ENCODE measurements around the gene DGKZ. TPM values are rescaled to one million over a fixed set of nuclear protein-coding genes. Genes with fewer than 3 reads are reported as not detected.

DGKZ gene
- total RNA-seq, 1 experiment from 2014 or later = 68.9 TPM

DNA sequence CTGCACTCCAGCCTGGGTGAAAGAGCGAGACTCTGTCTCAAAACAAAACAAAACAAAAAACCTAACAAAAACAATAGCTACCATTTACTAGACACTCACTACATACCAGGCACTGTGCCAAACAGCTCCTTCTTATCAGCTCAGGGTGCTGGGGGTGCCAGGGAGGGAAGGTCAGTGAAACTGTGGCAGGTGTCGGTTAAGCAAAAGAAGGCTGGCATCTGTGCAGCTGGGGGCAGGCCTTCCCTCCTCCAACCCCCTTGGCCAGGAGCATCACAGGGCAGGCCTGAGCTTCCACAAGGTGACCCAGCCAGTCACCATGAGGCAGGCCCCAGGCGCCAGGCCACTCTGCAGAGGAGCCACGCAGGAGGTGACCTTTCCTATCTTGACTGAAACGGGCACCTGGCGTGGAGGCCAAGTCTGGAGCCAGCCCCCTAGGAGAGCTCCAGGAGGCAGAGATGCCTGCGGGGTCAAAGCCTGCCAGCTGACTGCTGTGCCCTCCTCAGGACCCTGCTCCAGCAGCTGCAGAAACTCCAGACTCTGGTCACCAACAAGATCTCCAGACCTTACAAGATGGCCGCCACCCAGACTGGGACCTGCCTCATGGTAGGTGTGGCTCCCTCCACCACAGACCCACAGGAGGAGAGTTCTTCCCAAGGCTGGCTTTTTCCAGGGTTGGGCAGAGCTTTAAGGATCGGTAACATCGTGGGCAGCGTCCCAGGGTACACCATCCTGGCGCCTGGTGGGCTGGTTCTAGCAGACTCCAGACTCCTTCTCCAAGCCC, 31.3 kb upstream of the DGKZ start:
- Histone ChIP-seq H4K5ac (ENCODE audit: insufficient read length, low read depth, low read length) (no peak overlapping the region), H3K79me1 (ENCODE audit: insufficient read depth, low read depth, low read length, poor library complexity, severe bottlenecking) (no peaks in the 10 kb centered on the region), H3K14ac (ENCODE audit: insufficient read depth, low read length) (no peak overlapping the region; the same call in 1 of the 2 replicates), H3K56ac (ENCODE audit: insufficient read length, low read depth, low read length) (no peak overlapping the region), H3K79me2 (ENCODE audit: insufficient read depth, low read length) (no peaks in the 10 kb centered on the region), H3K18ac (ENCODE audit: insufficient read length, low read depth, low read length) (no peak overlapping the region), H4K8ac (replicated peaks; ENCODE audit: insufficient read length, low read depth, low read length) (no peak overlapping the region), H3K27me3 (ENCODE audit: insufficient read depth, low read length) (no peaks in the 10 kb centered on the region), H3K27ac (ENCODE audit: insufficient read length, low read depth, low read length) (no peak overlapping the region), H3K23ac (ENCODE audit: insufficient read length, low read depth, low read length) (no peak overlapping the region), H4K91ac (ENCODE audit: insufficient read length, low read depth, low read length) (no peak overlapping the region), H3K23me2 (ENCODE audit: insufficient read length, low read depth, low read length, poor library complexity, severe bottlenecking) (no peaks in the 10 kb centered on the region), H2BK120ac (ENCODE audit: low read depth, low read length, poor library complexity, severe bottlenecking) (no peak overlapping the region), H3K9me3 (ENCODE audit: control insufficient read depth, low read depth, low read length) (no peaks in the 10 kb centered on the region), H3K4me2 (ENCODE audit: insufficient read depth, insufficient read length, low read length) (no peak overlapping the region), H3T11ph (ENCODE audit: low read length) (no peak overlapping the region), H3K4ac (ENCODE audit: low read depth, low read length) (no peak overlapping the region), H2BK15ac (ENCODE audit: low read depth, low read length) (no peak overlapping the region), H2BK12ac (ENCODE audit: insufficient read length, low read depth, low read length) (no peak overlapping the region), H2AK5ac (ENCODE audit: insufficient read length, low read length) (no peak overlapping the region), H3K4me1 (ENCODE audit: insufficient read depth, low read length) (no peaks in the 10 kb centered on the region), H2BK5ac (ENCODE audit: insufficient read length, low read length) (no peak overlapping the region), H4K20me1 (ENCODE audit: control insufficient read depth, insufficient read depth, insufficient read length) (no peaks in the 10 kb centered on the region), H2AFZ (ENCODE audit: low read length) (no peak overlapping the region), H2BK20ac (ENCODE audit: low read depth, low read length, poor library complexity, severe bottlenecking) (no peak overlapping the region), H3K9ac (ENCODE audit: extremely low read depth, insufficient read length, low read length) (no peak overlapping the region)
- no peak for DNase-seq
- no CpG with 5 or more reads among the region's 12 CpGs for WGBS (ENCODE audit: extremely low coverage, insufficient read length, low lambda C conversion rate)
- peaks cover 6 to 8% of the 10 kb centered on the region in 2 experiments; a peak in 2 of 4 replicates for H3K4me1 Mint-ChIP-seq
- TF ChIP-seq CTCF (conservative IDR thresholded peaks at IDR 0.05) = no peak
- H3K27ac Mint-ChIP-seq = no peak overlapping the region
- H3K9me3 Mint-ChIP-seq = no peaks in the 10 kb centered on the region
- H3K36me3 Mint-ChIP-seq (ENCODE audit: insufficient read depth in 1 of 3, low read depth in 3 of 3) = peaks cover 0 to 9% (median 5%) of the 10 kb centered on the region in 3 experiments; a peak in 3 of 7 replicates
- no peak overlapping the region for H3K4me3 Mint-ChIP-seq
- H3K27me3 Mint-ChIP-seq (ENCODE audit: low read depth) = no peaks in the 10 kb centered on the region; the same call in 1 of the 2 replicates
